Fibroblast of lung (primary cell): Measurements from ENCODE around the gene KHK. TPM values are rescaled to one million over a fixed set of nuclear protein-coding genes. Genes with fewer than 3 reads are reported as not detected.
"Not testable (repeated sequence)": the region's sequence is repeated elsewhere in the genome, so short reads cannot be mapped to it uniquely, and the experiment has no call there.

Source experiments
- DNase-seq, 2 donors: peaks; one replicate each; pipeline versions ENCODE4 v3.0.0 to v3.0.0-alpha.2; 2010; ENCODE audit warnings: low read depth in 2 of 2
- H2AFZ ChIP-seq: 2 replicates; pipeline ENCODE4 v1.5.1; 2012; ENCODE audit warnings: low read length, control low read depth, inconsistent platforms
- H3K27ac ChIP-seq: 2 replicates; pipeline ENCODE4 v1.5.1; 2011; ENCODE audit warnings: low read length, control low read depth; ENCODE audit not compliant: insufficient read depth
- H3K27me3 ChIP-seq: 2 replicates; pipeline ENCODE4 v1.5.1; 2011; ENCODE audit warnings: mild to moderate bottlenecking, low read length; ENCODE audit not compliant: control insufficient read depth, insufficient read depth
- H3K36me3 ChIP-seq: 2 replicates; pipeline ENCODE4 v1.5.1; 2011; ENCODE audit warnings: low read length; ENCODE audit not compliant: control insufficient read depth, insufficient read depth
- H3K4me1 ChIP-seq: 2 replicates; pipeline ENCODE4 v1.5.1; 2011; ENCODE audit warnings: low read length; ENCODE audit not compliant: control insufficient read depth, insufficient read depth; ENCODE audit errors: extremely low read depth
- H3K4me2 ChIP-seq: 2 replicates; pipeline ENCODE4 v1.5.1; 2011; ENCODE audit warnings: low read length, control low read depth; ENCODE audit not compliant: insufficient read depth; ENCODE audit errors: extremely low read depth
- H3K4me3 ChIP-seq, 4 experiments: fragments of 200-600 bp in 1 of 4; sonication (generic) in 1 of 4; replicated peaks in 1 of 4; 2 replicates each; pipeline ENCODE4 v1.5.1; 2011 to 2016; ENCODE audit warnings: low read length in 4 of 4, low read depth in 3 of 4, mild to moderate bottlenecking in 3 of 4, control low read depth in 2 of 4, inconsistent platforms in 1 of 4, mixed read lengths in 1 of 4; ENCODE audit not compliant: insufficient read depth in 1 of 4; ENCODE audit errors: control extremely low read depth in 1 of 4
- H3K79me2 ChIP-seq: 2 replicates; pipeline ENCODE4 v1.5.1; 2012; ENCODE audit warnings: mild to moderate bottlenecking, low read length, inconsistent platforms; ENCODE audit not compliant: control insufficient read depth, insufficient read depth
- H3K9ac ChIP-seq: 2 replicates; pipeline ENCODE4 v1.5.1; 2011; ENCODE audit warnings: mild to moderate bottlenecking, low read length, control low read depth; ENCODE audit not compliant: insufficient read depth
- H3K9me3 ChIP-seq: 2 replicates; pipeline ENCODE4 v1.5.1; 2012; ENCODE audit warnings: low read depth, low read length; ENCODE audit not compliant: control insufficient read depth, insufficient read depth
- H4K20me1 ChIP-seq: 2 replicates; pipeline ENCODE4 v1.5.1; 2011; ENCODE audit warnings: low read length; ENCODE audit not compliant: control insufficient read depth, insufficient read depth; ENCODE audit errors: extremely low read depth
- CTCF ChIP-seq, 2 donors: IDR thresholded peaks in 1 of 2; conservative IDR thresholded peaks in 1 of 2; 1 replicate in 1 of 2; 2 replicates in 1 of 2; pipeline ENCODE4 v1.5.1; 2011 to 2012; ENCODE audit warnings: low read length in 2 of 2, control low read depth in 1 of 2, inconsistent platforms in 1 of 2, low read depth in 1 of 2, mild to moderate bottlenecking in 1 of 2
- EZH2 ChIP-seq: IDR thresholded peaks from 2 replicates; pipeline ENCODE4 v1.5.1; 2012; ENCODE audit warnings: low read length, control low read depth, mild to moderate bottlenecking; ENCODE audit errors: missing control alignments
- polyA plus RNA-seq, 2 donors: library from polyadenylated mRNA; depleted of rRNA in 1 of 2; stranded (reverse) in 1 of 2; unstranded in 1 of 2; fragments of >200 nt; gene quantifications; 2 replicates each; pipeline ENCODE4 v1.2.1, GENCODE V29; 2011 to 2012; ENCODE audit warnings: missing spikeins in 1 of 2
- total RNA-seq: library from RNA; depleted of rRNA; stranded (reverse); fragments of >200 nt; gene quantifications from 2 replicates; pipeline ENCODE4 v1.2.1, GENCODE V29; 2014

KHK gene
- total and polyA plus RNA-seq, 2 donors (not counting 1 experiment from before 2014, with no cell fraction given): 0.17 to 1.3 TPM

DNA sequence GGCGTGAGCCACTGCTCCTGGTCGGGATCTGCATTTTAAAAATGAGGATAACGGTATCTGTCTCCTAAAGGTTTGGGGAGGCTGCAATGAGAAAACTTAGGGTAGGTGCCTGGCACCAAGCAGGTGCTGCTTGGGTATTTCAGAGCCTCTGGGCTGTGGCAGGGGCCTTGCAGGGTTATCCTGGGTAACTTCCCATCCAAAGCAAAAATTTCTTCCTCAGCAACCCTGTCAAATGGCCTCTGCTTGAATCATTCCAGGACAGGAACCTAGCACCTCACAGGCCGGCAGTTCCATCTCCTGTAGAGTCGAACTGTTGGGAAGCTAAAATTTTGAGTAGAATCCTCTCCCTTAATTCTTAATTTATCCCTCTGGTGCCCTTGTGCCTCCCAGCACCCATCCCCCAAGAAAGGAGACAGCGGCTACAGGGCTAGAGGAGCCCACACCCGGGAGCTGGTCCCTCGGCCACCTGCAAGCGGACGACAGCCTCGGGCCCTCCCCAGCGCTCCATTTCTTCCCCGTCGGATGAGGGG lies 31.5 kb downstream of the KHK start:
- Histone ChIP-seq H2AFZ (no peak overlapping the region), H3K4me1 (no peaks in the 10 kb centered on the region), H3K27me3 (peaks cover 38% of the 10 kb centered on the region), H3K27ac (no peak overlapping the region), H3K4me2 (peak overlapping the region; percentile 88), H3K36me3 (no peaks in the 10 kb centered on the region), H3K79me2 (no peaks in the 10 kb centered on the region), H3K9me3 (no peaks in the 10 kb centered on the region), H3K9ac (no peak overlapping the region), H4K20me1 (no peaks in the 10 kb centered on the region), H3K4me3 (peak overlapping the region; percentile 6 to 50 (median 42))
- DNase-seq: no peak
- TF ChIP-seq CTCF (conservative IDR thresholded peaks at IDR 0.05 in 1 of 2, IDR thresholded peaks at IDR 0.05 in 1 of 2; ENCODE audit: low read depth in 1 of 2, low read length in 2 of 2): no peak
- no peak for TF ChIP-seq EZH2

GRCh38 chr2:27118525-27119329 lies 32.2 kb downstream of the KHK start, which contains the start of gene CGREF1:
Gene CGREF1 (minus strand): TSS chr2:27119128. CDS start chr2:27104366, 14,762 bp downstream.
- Histone ChIP-seq H3K79me2 (no peaks in the 10 kb centered on the region), H3K27me3 (peaks cover 39% of the 10 kb centered on the region), H3K4me1 (no peaks in the 10 kb centered on the region), H3K4me2 (peak within 1 kb of the TSS; percentile 88), H3K4me3 (peak within 1 kb of the TSS; percentile 6 to 50 (median 42)), H3K27ac (no peak within 1 kb of the TSS), H4K20me1 (no peaks in the 10 kb centered on the region), H3K9me3 (no peaks in the 10 kb centered on the region), H3K9ac (no peak within 1 kb of the TSS), H3K36me3 (no peaks in the 10 kb centered on the region), H2AFZ (peak within 1 kb of the TSS; percentile 3)
- TF ChIP-seq EZH2 (peak; percentile 76), CTCF (conservative IDR thresholded peaks at IDR 0.05 in 1 of 2, IDR thresholded peaks at IDR 0.05 in 1 of 2; ENCODE audit: low read depth in 1 of 2, low read length in 2 of 2) (no peak)
- DNase-seq: no peak

DNA sequence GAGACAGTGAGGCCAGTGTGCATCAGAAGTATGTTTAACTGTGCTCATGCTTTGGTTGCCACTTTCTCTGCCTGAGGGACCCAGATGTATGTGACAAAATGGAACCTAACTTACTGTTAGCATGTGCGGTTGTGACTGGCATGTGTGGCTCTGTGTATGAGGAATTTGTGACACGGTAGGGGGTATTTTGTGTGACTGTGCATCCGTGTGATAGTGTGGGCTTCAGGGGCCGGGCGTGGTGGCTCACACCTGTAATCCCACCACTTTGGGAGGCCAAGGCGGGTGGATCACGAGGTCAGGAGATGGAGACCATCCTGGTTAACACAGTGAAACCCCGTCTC lies 32.7 kb downstream of the KHK start:
- H4K20me1 ChIP-seq, H3K9ac ChIP-seq, DNase-seq, H3K36me3 ChIP-seq, H3K27ac ChIP-seq, H3K79me2 ChIP-seq, H3K4me1 ChIP-seq, H3K9me3 ChIP-seq: not testable (repeated sequence)
- Histone ChIP-seq H3K27me3 (peaks cover 39% of the 10 kb centered on the region), H3K4me3 (peak overlapping the region in 3 of 4 experiments; percentile 28 to 47 (median 38)), H3K4me2 (peak overlapping the region; percentile 88), H2AFZ (peak overlapping the region; percentile 3)
